ENCODE results near the gene HSPA12B. TPM values are rescaled to one million over a fixed set of nuclear protein-coding genes. Genes with fewer than 3 reads are reported as not detected.

HSPA12B gene
- total RNA-seq, 2 donors from 2014 or later = 1.1 to 1.4 TPM

- Histone ChIP-seq H3K27ac (ENCODE audit: low read depth, low read length) (no peak overlapping the region), H3K36me3 (ENCODE audit: control insufficient read depth, insufficient read depth, low read length) (no peaks in the 10 kb centered on the region), H3K4me1 (ENCODE audit: control insufficient read depth, insufficient read depth, low read length) (no peaks in the 10 kb centered on the region), H3K27me3 (ENCODE audit: control insufficient read depth, insufficient read depth, low read length, poor library complexity, severe bottlenecking) (no peaks in the 10 kb centered on the region), H3K9ac (ENCODE audit: extremely low read depth, low read length, poor library complexity, severe bottlenecking) (no peak overlapping the region), H3K9me3 (ENCODE audit: control insufficient read depth, low read length) (no peaks in the 10 kb centered on the region), H3K4me3 (ENCODE audit: low read length) (no peak overlapping the region)
- DNase-seq = no peak
- H3K36me3 Mint-ChIP-seq (ENCODE audit: low read depth) = no peaks in the 10 kb centered on the region
- H3K27ac Mint-ChIP-seq = no peak overlapping the region
- TF ChIP-seq, protein P1, sequence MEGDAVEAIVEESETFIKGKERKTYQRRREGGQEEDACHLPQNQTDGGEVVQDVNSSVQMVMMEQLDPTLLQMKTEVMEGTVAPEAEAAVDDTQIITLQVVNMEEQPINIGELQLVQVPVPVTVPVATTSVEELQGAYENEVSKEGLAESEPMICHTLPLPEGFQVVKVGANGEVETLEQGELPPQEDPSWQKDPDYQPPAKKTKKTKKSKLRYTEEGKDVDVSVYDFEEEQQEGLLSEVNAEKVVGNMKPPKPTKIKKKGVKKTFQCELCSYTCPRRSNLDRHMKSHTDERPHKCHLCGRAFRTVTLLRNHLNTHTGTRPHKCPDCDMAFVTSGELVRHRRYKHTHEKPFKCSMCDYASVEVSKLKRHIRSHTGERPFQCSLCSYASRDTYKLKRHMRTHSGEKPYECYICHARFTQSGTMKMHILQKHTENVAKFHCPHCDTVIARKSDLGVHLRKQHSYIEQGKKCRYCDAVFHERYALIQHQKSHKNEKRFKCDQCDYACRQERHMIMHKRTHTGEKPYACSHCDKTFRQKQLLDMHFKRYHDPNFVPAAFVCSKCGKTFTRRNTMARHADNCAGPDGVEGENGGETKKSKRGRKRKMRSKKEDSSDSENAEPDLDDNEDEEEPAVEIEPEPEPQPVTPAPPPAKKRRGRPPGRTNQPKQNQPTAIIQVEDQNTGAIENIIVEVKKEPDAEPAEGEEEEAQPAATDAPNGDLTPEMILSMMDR (conservative IDR thresholded peaks at IDR 0.05) = no peak
- no peaks in the 10 kb centered on the region for H3K27me3 Mint-ChIP-seq (ENCODE audit: insufficient read depth)
- 95 to 96% methylated on average over 4 to 6 of the region's 6 CpGs for WGBS, 2 experiments (ENCODE audit: insufficient coverage in 1 of 2, insufficient read length in 1 of 2)
- H3K4me3 Mint-ChIP-seq = no peak overlapping the region
- H3K4me1 Mint-ChIP-seq = no peaks in the 10 kb centered on the region
- peaks cover 2% of the 10 kb centered on the region for H3K9me3 Mint-ChIP-seq
Observed at GRCh38 chr20:3698591-3699001, 33.9 kb upstream of the HSPA12B start.

DNA sequence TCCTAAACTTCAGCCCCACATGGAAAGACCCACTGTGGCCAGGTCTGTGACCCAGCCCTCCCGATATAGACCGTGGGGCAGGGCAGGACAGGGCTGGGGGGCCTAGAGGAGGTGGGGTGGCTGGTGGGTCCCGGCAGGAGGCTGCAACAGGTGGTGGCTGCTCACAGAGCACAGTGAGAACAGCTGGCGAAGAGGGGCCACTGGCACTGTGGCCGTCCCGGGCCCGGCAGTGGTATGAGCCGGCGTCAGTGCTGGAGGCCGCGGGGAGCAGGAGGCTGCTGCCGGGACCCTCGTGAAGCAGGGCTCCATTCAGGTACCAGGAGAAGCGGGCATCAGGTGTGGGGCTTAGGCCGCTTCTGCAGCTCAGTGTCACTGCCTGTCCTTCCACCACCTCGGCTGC lies 33.4 kb upstream of the HSPA12B start:
- no peak for DNase-seq
- Mint-ChIP-seq H3K27me3 (ENCODE audit: insufficient read depth) (no peaks in the 10 kb centered on the region), H3K4me3 (no peak overlapping the region), H3K27ac (no peak overlapping the region), H3K36me3 (ENCODE audit: low read depth) (no peaks in the 10 kb centered on the region), H3K9me3 (peaks cover 2% of the 10 kb centered on the region), H3K4me1 (no peaks in the 10 kb centered on the region)
- Histone ChIP-seq H3K9me3 (ENCODE audit: control insufficient read depth, low read length) (no peaks in the 10 kb centered on the region), H3K27ac (ENCODE audit: low read depth, low read length) (no peak overlapping the region), H3K36me3 (ENCODE audit: control insufficient read depth, insufficient read depth, low read length) (no peaks in the 10 kb centered on the region), H3K27me3 (ENCODE audit: control insufficient read depth, insufficient read depth, low read length, poor library complexity, severe bottlenecking) (no peaks in the 10 kb centered on the region), H3K9ac (ENCODE audit: extremely low read depth, low read length, poor library complexity, severe bottlenecking) (no peak overlapping the region), H3K4me1 (ENCODE audit: control insufficient read depth, insufficient read depth, low read length) (no peaks in the 10 kb centered on the region), H3K4me3 (ENCODE audit: low read length) (no peak overlapping the region)
- 87 to 88% methylated on average over 11 to 16 of the region's 16 CpGs for WGBS, 2 experiments (ENCODE audit: insufficient coverage in 1 of 2, insufficient read length in 1 of 2)
- TF ChIP-seq, protein P1 (conservative IDR thresholded peaks at IDR 0.05) = no peak

- H3K27ac ChIP-seq (ENCODE audit: low read depth, low read length) = no peak overlapping the region
- no peaks in the 10 kb centered on the region for H3K36me3 Mint-ChIP-seq (ENCODE audit: low read depth)
- TF ChIP-seq, protein P1 (conservative IDR thresholded peaks at IDR 0.05) = no peak
- H3K9me3 ChIP-seq (ENCODE audit: control insufficient read depth, low read length) = no peaks in the 10 kb centered on the region
- H3K4me3 ChIP-seq (ENCODE audit: low read length) = no peak overlapping the region
- no peaks in the 10 kb centered on the region for H3K27me3 ChIP-seq (ENCODE audit: control insufficient read depth, insufficient read depth, low read length, poor library complexity, severe bottlenecking)
- H3K9ac ChIP-seq (ENCODE audit: extremely low read depth, low read length, poor library complexity, severe bottlenecking) = no peak overlapping the region
- no peak for DNase-seq
- H3K9me3 Mint-ChIP-seq = peaks cover under 1% of the 10 kb centered on the region
- no peaks in the 10 kb centered on the region for H3K4me1 ChIP-seq (ENCODE audit: control insufficient read depth, insufficient read depth, low read length)
- H3K4me1 Mint-ChIP-seq = no peaks in the 10 kb centered on the region
- no peaks in the 10 kb centered on the region for H3K36me3 ChIP-seq (ENCODE audit: control insufficient read depth, insufficient read depth, low read length)
- H3K27me3 Mint-ChIP-seq (ENCODE audit: insufficient read depth) = peaks cover 2% of the 10 kb centered on the region
- WGBS, 2 experiments (ENCODE audit: insufficient coverage in 1 of 2, insufficient read length in 1 of 2) = 90% methylated on average over 13 of the region's 13 CpGs
- no peak overlapping the region for H3K4me3 Mint-ChIP-seq
- H3K27ac Mint-ChIP-seq = no peak overlapping the region
Observed at GRCh38 chr20:3701061-3701998, 31.2 kb upstream of the HSPA12B start.

Measured in endodermal cell (in vitro differentiated cells).